ENCODE data around the gene STKLD1. TPM values are rescaled to one million over a fixed set of nuclear protein-coding genes. Genes with fewer than 3 reads are reported as not detected.

The STKLD1 gene
- total RNA-seq, 1 donor from 2014 or later = not detected

DNA sequence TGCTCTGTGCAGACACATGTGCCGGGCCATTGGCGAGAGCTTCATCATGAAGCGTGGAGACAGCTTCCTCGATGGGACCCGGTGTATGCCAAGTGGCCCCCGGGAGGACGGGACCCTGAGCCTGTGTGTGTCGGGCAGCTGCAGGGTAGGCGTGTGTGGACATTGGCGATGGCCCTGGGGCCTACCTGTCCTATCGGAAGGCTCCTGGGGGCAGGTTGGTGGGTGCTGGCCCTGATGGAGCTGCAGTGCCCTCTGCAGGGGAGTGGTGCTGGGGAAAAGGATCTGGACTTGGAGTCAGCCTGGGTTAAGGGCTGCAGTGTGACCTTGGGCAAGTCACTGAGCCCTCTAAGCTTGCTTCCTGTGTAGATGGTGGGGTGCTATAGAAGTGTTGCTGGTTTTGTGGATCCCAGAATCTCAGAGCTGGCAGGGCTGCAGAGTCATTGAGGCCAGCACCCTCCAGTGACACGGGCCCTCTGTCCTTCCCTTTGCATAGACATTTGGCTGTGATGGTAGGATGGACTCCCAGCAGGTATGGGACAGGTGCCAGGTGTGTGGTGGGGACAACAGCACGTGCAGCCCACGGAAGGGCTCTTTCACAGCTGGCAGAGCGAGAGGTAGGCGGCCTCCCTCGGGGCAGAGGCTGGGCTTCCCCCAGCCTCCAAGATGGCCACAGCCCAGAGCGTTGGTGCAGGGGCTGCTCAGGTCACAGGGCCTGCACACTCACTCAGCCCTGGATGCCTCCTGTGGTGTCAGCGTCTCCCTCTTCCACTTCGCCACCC lies 61.8 kb downstream of the STKLD1 start:
- no peaks in the 10 kb centered on the region for H3K36me3 ChIP-seq (ENCODE audit: control insufficient read depth, insufficient read depth, low read length)
- no peak for DNase-seq (ENCODE audit: low read depth)
- TF ChIP-seq, protein P1, sequence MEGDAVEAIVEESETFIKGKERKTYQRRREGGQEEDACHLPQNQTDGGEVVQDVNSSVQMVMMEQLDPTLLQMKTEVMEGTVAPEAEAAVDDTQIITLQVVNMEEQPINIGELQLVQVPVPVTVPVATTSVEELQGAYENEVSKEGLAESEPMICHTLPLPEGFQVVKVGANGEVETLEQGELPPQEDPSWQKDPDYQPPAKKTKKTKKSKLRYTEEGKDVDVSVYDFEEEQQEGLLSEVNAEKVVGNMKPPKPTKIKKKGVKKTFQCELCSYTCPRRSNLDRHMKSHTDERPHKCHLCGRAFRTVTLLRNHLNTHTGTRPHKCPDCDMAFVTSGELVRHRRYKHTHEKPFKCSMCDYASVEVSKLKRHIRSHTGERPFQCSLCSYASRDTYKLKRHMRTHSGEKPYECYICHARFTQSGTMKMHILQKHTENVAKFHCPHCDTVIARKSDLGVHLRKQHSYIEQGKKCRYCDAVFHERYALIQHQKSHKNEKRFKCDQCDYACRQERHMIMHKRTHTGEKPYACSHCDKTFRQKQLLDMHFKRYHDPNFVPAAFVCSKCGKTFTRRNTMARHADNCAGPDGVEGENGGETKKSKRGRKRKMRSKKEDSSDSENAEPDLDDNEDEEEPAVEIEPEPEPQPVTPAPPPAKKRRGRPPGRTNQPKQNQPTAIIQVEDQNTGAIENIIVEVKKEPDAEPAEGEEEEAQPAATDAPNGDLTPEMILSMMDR (IDR thresholded peaks at IDR 0.05; ENCODE audit: insufficient read depth, low read length, poor library complexity, severe bottlenecking) = peak; percentile 12
- no peak overlapping the region for H3K4me3 ChIP-seq (ENCODE audit: low read depth, low read length)
- H3K27me3 ChIP-seq (ENCODE audit: control insufficient read depth, insufficient read depth, low read length) = peaks cover 3% of the 10 kb centered on the region

- TF ChIP-seq, protein P1 (IDR thresholded peaks at IDR 0.05; ENCODE audit: insufficient read depth, low read length, poor library complexity, severe bottlenecking) = no peak
- H3K4me3 ChIP-seq (ENCODE audit: low read depth, low read length) = no peak overlapping the region
- H3K27me3 ChIP-seq (ENCODE audit: control insufficient read depth, insufficient read depth, low read length) = peaks cover 3% of the 10 kb centered on the region
These were observed 63.2 kb downstream of the STKLD1 start for GRCh38 chr9:133439337-133439736.

GRCh38 chr9:133440874-133441273 lies 64.7 kb downstream of the STKLD1 start:
- Histone ChIP-seq H3K27me3 (ENCODE audit: control insufficient read depth, insufficient read depth, low read length) (peaks cover 10% of the 10 kb centered on the region), H3K36me3 (ENCODE audit: control insufficient read depth, insufficient read depth, low read length) (no peaks in the 10 kb centered on the region), H3K4me3 (ENCODE audit: low read depth, low read length) (no peak overlapping the region)
- TF ChIP-seq, protein P1 (IDR thresholded peaks at IDR 0.05; ENCODE audit: insufficient read depth, low read length, poor library complexity, severe bottlenecking) = no peak
- DNase-seq (ENCODE audit: low read depth) = no peak

More at GRCh38 chr9:133439337-133439736, 63.2 kb downstream of the STKLD1 start:
- DNase-seq (ENCODE audit: low read depth) = no peak
- H3K36me3 ChIP-seq (ENCODE audit: control insufficient read depth, insufficient read depth, low read length) = no peaks in the 10 kb centered on the region

GRCh38 chr9:133441571-133441970 lies 65.4 kb downstream of the STKLD1 start:
- Histone ChIP-seq H3K4me3 (ENCODE audit: low read depth, low read length) (no peak overlapping the region), H3K27me3 (ENCODE audit: control insufficient read depth, insufficient read depth, low read length) (peaks cover 10% of the 10 kb centered on the region), H3K36me3 (ENCODE audit: control insufficient read depth, insufficient read depth, low read length) (no peaks in the 10 kb centered on the region)
- no peak for DNase-seq (ENCODE audit: low read depth)
- TF ChIP-seq, protein P1 (IDR thresholded peaks at IDR 0.05; ENCODE audit: insufficient read depth, low read length, poor library complexity, severe bottlenecking) = no peak

GRCh38 chr9:133443248-133443647 lies 67.1 kb downstream of the STKLD1 start:
- DNase-seq (ENCODE audit: low read depth) = no peak
- no peaks in the 10 kb centered on the region for H3K36me3 ChIP-seq (ENCODE audit: control insufficient read depth, insufficient read depth, low read length)
- no peak overlapping the region for H3K4me3 ChIP-seq (ENCODE audit: low read depth, low read length)
- TF ChIP-seq, protein P1 (IDR thresholded peaks at IDR 0.05; ENCODE audit: insufficient read depth, low read length, poor library complexity, severe bottlenecking) = no peak
- peaks cover 7% of the 10 kb centered on the region for H3K27me3 ChIP-seq (ENCODE audit: control insufficient read depth, insufficient read depth, low read length)

DNA sequence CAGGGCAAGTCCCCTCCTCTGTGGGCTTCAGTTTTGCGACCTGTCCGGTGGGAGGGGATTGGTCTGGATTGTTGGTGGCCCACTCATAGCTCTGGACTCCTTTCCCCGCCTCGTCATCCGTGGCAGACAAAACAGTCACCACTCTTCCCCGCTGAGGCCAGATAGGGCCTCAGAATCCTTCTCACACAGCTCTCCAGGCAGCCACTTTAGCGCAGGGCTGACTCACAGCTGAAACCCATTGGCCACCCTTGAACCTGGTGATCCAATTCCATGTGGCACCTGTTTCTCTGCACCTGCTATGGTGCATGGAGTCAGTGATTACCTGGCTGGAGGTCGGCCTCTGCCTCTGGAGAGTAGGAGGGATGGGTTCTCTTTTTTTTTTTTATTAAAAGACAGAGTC lies 67.8 kb downstream of the STKLD1 start:
- no peak for DNase-seq (ENCODE audit: low read depth)
- Histone ChIP-seq H3K4me3 (ENCODE audit: low read depth, low read length) (no peak overlapping the region), H3K36me3 (ENCODE audit: control insufficient read depth, insufficient read depth, low read length) (no peaks in the 10 kb centered on the region), H3K27me3 (ENCODE audit: control insufficient read depth, insufficient read depth, low read length) (peaks cover 11% of the 10 kb centered on the region)
- TF ChIP-seq, protein P1 (IDR thresholded peaks at IDR 0.05; ENCODE audit: insufficient read depth, low read length, poor library complexity, severe bottlenecking) = no peak

Data from kidney epithelial cell (primary cell).